HG03521 (cell line): Measurements from ENCODE around the gene AANAT.
A peak's percentile ranks its signal among the peaks of the same experiment; 100 is the strongest.

Experiments used
- ATAC-seq: cut with Tn5 transposase; IDR thresholded peaks from one replicate; pipeline ENCODE4 v1.9.1; 2021; ENCODE audit warnings: mild to moderate bottlenecking, moderate library complexity; ENCODE audit not compliant: unreplicated experiment

Gene AANAT

GRCh38 chr17:76441686-76442340 lies 25.6 kb upstream of the AANAT start:
- ATAC-seq = no peak

GRCh38 chr17:76442341-76443338 lies 24.8 kb upstream of the AANAT start:
- ATAC-seq = no peak

DNA sequence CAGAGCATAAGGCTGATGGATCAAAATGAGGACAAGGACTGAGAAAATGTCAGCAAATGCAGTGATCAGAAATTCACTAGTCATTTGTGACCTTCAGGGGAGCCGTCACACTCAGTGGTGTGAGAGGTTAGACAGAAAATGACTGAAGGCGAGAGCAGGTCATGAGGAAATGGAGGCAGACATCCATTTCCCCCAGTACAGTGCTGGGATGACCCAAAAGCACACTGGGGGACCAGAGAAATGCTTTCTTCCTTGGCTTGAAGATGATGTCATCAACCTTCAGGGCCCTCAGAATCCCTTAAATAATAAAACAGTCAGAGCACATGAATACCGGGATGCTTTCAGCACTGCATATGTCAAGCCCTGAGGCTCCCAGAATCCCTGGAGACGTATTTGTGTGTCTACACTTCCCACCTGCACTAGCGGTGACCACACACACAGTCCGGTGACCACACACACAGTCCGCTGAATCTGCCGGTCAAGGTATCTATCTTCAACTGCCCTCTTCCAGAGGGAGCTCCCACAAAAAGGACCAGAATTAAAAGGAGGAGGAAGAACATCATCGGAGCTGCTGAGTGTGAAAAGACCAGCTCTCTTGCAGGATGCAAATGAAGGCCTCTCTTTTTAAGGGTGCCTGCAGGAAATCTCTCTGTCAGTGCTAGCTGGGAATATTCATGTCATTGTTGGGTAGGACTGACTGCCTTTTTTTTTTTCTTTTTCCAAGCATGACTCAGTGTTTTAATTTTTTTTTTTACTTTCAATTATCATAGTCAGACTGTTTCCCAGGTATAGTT lies 22.7 kb upstream of the AANAT start:
- no peak for ATAC-seq

DNA sequence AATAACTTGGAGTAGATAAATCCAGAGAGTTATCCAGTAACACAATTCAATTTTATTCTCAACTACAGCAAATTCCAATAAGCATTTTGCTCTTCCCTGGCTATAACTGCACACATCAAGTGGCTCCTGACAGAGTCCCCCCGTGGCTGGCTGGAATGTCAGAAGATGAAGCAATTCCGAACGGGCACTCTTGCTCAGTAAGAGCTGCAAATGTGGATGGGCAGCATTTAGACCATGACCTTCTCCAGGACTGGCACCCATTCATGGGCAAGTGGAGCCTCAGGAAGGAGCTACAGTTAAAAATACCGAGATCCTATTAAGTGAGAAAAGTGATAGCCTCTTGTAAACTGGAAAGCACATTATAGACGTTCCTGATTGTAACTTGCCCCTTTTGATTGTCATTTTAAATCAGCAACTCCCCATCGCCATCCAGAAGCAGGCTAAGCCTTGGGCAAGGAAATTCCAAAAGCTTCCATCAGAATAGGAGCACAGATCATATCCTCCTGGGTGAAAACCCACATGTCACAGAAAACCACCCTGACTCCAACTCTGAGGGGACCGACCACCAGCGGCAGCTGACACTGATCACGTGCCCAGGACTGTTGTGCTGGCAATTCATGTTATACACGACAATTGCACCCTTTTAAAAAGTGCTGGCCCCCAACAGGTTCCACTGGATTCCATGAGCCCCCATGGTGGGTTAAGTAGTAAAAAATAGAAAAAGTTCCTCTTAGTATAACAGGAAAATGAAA lies 21.5 kb upstream of the AANAT start:
- ATAC-seq = no peak

DNA sequence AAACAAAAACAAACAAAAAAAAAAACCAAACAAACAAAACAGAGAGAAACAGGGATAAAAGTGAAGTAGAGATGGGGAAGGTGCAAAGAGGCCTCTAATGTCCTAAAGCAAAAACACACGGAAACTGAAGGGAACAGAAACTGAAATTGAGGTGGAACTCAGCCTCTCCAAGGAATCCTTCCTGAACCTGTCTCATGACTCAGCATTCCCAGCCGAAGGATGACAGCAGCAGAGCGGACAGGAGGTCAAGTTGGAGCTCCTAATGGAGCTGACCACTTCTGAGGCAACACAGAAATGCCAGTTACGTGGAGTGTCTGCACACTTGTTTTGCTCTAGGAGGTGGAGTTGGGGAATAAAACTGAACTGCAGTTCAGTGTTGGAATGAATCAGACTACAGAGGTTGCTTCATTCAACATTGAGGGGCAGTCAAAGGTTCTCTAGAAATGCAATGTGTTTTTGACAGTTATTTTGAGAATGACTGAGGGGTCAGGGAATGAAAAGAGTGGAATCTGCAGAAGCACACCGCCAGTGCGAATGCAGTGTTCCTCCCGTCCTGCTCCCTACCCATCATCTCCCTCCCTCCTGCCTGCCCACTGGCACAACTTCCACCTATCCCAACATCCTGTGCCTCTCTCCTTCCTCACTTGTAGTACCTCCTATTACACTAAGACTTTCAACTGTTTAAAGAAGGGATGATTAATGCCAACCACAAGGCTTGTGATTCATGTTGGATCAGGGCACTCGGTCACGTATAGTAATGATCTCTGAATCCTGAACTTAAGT lies 20.8 kb upstream of the AANAT start:
- ATAC-seq = no peak

GRCh38 chr17:76447931-76448652 lies 19.3 kb upstream of the AANAT start:
- ATAC-seq = no peak

- no peak for ATAC-seq
Measured at GRCh38 chr17:76449126-76449525, 18.3 kb upstream of the AANAT start.

DNA sequence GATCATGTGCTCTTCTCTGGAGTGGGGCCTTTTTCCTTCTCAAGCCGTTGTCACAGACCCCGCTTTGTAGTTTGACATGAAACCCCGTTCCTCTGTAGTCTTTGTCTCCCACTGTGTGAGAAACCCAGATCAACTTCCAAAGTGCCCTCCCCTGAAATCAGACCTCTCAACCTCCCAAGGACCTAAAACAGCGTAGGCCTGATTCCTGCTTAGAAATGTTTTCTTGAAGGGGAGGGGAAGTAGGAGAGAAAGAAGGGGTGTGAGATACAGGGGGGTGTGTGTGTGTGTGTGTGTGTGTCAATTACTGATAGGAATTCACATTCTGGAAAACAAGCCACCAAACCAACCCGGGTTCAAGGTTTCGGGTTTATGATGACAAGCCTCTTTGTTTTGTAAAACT lies 15.9 kb upstream of the AANAT start:
- no peak for ATAC-seq

DNA sequence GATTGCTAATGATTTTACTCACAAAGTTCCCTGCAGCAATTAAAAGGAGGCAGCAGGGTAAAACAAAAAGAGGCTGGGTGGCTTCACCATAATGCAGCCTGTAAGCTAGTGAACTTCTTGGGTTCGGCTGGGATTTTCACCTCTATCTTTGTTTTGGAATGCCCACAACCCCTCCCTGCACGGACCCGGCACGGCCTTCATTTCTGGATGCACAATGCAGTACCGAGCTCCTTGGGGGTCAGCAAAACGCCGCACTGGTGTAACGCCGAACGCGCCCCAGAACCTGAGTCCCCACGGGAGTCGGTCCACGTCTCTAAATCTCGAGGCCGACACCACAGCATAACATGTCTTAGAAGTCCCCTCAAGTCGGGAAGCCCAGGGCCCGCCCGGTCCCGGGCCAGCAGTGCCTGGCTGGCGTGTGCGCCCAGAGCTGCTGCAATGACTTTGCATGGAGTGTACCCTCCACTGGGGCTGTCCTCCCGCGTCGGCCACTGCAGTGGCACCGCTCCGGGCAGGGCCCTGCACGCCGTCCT lies 15.2 kb upstream of the AANAT start:
- peak; percentile 8 for ATAC-seq

- ATAC-seq = peak; percentile 89
Measured at GRCh38 chr17:76452660-76453430, 14.6 kb upstream of the AANAT start, which contains the start of gene UBE2O. Gene UBE2O (minus strand): TSS chr17:76453152. CDS start chr17:76453141, 11 bp downstream.

- ATAC-seq = no peak
Measured at GRCh38 chr17:76453431-76453743, 14.0 kb upstream of the AANAT start.

GRCh38 chr17:76458580-76459490 lies 8.6 kb upstream of the AANAT start:
- ATAC-seq = no peak

- no peak for ATAC-seq
Measured at GRCh38 chr17:76459674-76460073, 7.7 kb upstream of the AANAT start.

DNA sequence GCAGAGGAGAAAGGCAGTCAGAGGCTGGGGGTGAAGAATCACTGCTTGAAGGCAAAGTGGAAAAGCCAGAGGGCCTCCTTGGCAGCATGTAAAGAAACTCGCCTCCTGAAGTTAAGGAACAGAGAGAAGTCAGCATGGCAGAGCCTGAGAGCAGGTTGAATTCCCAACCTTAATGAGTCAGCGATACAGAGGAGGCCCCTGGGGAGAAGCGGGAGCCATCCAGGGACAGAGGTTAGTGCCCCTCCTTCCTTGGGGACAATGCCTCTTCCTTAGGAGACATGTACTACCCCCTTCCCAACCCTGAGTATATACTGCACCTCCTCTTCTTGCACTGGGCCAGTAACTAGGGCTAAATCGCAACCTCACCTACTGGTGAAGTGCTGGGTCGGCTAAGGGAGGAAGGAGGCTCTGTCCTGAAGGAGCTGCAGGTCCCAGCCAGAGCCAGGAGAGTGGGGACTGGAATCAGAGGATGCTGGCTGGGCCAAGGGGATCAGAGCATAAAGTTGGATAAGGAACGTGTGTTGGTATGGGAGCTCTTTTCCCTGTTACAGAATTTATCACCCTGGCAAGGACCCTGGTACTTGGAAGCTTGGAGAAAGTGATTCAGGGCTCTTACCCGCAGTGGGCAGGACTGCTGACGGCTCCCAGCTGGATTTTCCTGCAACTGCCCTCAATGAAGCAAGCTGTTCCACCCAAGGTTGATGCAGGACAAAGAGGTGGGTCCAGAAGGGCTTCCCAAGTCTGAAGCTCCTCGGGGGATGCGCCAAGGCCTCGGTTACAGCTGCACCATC lies 5.4 kb upstream of the AANAT start:
- no peak for ATAC-seq

GRCh38 chr17:76462556-76463290 lies 4.7 kb upstream of the AANAT start:
- ATAC-seq = no peak

DNA sequence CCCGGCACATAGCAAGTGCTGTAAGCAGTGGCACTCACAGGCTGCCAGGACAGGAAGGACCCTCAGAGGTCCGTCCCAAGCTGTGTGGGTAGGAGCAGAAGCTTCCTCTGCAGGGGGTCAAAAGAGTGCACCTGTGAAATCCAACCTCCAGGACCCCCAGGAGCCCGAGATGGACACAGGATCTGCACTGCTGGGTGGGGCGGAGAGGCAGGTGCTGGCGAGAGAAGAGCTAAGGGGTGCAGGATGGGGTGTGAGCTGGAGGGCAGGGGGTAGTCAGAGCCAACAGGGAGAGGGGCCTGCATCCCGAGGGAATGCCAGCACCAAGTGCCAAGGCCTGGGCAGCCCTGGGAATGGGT lies 650 bp upstream of the AANAT start:
- no peak for ATAC-seq
